Embryonic facial prominence (tissue), 1 donor: ENCODE data around the gene SHROOM3.

ENCODE experiments used
- DNase-seq: peaks from one replicate; pipeline ENCODE4 v3.0.0-alpha.2; 2016; ENCODE audit errors: extremely low spot score

The SHROOM3 gene

DNA sequence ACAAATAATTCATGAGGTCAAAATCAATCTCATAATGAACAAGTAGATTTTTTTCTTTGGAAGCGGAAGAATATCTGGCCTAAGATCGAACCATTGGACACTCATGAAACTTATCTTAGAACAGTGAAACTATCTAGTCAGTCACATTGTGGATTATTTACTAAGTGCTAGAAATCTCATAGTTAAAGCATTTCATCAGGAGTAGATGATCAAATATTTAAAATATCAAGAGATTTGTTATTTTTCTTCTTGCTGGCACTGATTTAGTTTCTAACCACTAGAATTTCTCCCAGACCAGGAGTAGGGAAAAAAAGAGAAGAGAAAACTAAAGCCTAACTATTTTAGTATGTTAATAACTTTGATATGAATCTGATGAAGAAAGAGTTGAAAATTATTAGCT is 105.5 kb downstream of the SHROOM3 start:
- no peak for DNase-seq

GRCh38 chr4:76543378-76543777 is 108.3 kb downstream of the SHROOM3 start:
- no peak for DNase-seq

DNA sequence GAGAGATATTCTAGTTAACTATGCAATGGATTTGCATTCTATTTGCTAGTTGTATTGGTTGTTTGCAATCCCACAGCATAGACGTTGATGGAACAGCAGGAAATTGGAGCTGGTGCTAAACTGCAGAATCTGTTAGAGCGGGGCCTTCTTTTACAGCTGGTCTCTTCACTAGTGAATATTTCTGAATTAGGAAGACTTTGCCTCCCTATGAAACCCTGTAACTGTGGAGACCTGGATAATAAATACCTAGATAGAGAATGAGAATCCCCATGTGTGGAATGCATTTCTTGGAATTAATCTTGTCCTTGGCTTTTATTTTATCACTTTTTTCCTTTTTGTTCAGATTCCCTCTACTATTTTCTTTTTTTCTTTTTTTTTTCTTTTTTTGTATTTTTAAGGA is 109.7 kb downstream of the SHROOM3 start:
- no peak for DNase-seq

DNA sequence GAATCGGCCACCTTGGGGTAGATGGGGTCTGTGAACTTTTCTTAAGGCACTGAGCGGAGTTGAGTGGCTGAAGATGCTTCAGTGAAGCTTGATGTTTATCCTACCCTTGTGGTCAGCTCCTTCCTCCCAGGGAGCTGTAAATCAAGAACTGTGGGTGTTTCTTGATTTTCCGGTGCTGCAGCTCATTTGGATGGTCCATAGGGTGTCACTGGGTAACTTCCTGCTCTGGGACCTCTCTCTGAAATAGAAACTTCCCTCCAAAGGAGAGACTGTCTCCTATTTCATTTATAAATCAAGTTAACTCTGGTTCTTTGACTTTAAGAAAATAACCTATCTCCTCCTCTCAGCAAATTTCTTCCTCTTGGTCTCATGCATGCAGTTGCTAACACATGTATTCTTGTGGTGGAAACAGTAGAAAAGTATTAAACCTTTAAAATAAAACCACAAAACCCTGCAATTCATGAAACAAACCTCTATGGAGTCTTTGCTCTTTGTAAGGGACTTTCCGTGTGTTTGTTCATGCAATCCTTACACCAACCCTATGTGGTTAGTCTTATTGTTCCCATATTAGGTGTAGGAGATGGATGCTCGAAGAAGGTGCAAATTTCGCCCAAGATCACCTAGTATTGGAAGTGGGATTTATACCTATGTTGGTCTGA is 110.3 kb downstream of the SHROOM3 start:
- no peak for DNase-seq

DNA sequence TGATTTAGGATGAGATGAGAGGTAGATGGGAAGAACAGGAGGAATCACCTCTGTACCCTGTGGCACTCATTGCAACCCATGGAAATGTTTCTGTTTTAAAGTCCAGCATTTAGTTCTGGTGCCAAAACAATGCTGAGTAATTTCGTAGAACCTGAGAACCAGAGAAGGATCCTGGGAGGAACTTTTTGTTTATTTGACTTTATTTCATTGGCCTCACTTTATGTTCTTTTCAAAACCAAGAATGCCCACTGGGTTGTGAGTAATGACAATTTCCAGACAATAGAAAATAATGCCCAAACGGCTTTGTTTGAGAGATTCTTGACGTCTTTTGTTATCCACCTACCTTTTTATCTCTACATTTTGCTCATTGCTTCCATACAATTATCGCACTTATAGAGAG is 111.3 kb downstream of the SHROOM3 start:
- DNase-seq = no peak

GRCh38 chr4:76546759-76547742 is 112.0 kb downstream of the SHROOM3 start:
- DNase-seq = no peak

GRCh38 chr4:76548704-76549103 is 113.7 kb downstream of the SHROOM3 start:
- no peak for DNase-seq

DNA sequence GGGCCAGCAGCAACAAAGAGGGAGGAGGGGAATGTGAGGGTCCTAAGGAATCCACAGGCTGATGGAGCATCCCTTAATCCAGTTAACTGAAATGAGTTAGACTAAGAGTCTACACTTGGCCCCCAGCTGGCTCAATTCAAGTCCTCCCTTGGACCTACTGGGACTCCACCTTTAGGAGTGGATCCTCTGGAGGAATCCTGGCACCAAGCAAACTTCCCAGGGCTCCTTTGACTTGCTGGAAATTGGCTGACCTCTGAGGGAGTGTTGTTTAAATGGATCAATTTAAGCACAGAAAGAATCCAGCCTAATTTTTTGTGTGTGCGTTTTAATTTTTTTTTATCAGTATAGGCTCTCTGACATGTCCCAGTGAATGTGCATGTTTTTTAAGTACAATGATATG is 114.7 kb downstream of the SHROOM3 start:
- DNase-seq = no peak

DNA sequence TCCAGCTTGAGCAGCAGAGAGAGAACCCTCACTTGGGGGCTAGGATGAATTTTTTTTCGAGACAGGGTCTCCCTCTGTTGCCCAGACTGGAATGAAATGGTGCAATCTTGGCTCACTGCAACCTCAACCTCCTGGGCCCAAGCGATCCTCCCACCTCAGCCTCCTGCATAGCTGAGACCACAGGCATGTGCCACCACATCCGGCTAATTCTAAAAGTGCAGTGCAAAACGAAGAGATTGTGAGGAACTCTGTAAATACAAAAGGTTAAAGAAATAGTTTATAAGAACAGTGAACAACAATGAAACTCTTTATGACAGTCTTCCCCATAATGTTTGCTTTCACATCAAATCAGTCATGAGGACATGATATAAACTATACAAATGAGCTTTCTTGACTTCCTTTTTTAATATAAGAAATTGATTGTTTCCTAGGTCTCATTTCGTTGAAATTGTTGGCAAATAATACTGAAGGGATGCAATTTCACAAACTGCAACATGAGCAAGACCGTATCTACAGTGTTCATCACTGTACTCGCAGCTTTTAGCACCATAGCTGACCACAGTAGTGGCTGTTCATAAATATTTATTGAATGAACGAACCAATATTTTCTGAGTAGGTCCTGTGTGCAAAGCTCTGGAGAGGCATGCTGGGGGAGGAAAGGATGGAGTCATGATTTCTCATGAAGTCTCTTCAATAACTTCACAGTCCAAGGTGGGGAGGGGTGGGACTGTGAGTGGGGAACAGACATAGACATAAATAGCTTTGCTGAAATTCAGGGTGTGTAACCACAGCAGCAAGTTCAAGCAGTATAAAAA is 116.1 kb downstream of the SHROOM3 start:
- DNase-seq = no peak

- no peak for DNase-seq
Observed at GRCh38 chr4:76554630-76555029, 119.6 kb downstream of the SHROOM3 start.

- no peak for DNase-seq
Observed at GRCh38 chr4:76556452-76556851, 121.4 kb downstream of the SHROOM3 start.

- no peak for DNase-seq
Observed at GRCh38 chr4:76558396-76559235, 123.6 kb downstream of the SHROOM3 start.

GRCh38 chr4:76559236-76560071 is 124.4 kb downstream of the SHROOM3 start:
- DNase-seq = no peak

GRCh38 chr4:76562161-76562560 is 127.1 kb downstream of the SHROOM3 start:
- DNase-seq = no peak

GRCh38 chr4:76562836-76563453 is 127.9 kb downstream of the SHROOM3 start:
- DNase-seq = no peak

GRCh38 chr4:76563454-76564122 is 128.6 kb downstream of the SHROOM3 start:
- DNase-seq = no peak

DNA sequence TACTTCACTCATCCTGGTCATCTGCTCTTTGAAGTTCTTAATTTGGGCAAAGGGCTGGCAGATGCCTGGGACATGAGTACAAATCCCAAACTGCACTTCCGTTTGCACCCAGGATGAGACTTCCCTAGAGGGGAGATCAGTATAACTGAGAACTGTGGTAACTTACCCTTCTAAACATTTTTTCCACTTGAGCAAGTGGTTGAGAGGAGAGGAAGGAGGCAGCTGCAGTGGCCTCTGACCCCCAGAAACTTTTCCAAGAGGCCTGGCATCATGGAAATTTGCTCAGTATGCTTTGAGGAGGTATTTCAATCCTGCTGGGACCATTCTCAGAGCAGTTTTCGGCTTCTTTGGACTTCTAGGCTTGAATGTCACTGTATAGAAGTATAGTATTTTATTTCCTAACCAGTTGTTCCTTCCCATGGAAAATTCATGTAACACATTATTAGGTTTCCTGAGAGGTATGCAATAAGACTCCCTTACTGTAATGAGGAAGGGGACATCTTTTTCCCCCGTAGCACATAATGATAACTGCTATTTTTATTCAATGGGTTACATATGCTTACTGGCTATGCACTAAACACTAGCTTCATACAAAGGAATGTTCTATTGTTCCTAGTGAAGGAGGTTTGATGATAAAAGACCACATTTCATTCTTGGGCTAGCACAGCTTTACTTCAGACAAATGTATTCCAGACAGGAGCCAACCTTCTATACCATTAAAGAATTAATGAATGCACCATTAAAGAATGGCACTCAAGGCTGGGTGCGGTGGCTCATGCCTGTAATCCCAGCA is 129.3 kb downstream of the SHROOM3 start:
- DNase-seq = no peak

GRCh38 chr4:76568262-76568661 is 133.2 kb downstream of the SHROOM3 start:
- DNase-seq = no peak
